ENCODE results near the gene TCF12.

GRCh38 chr15:57253500-57253899 lies 335.1 kb downstream of the TCF12 start:
- TF ChIP-seq POLR2A (IDR thresholded peaks at IDR 0.05; ENCODE audit: low read depth) (no peak), CTCF (IDR thresholded peaks at IDR 0.05) (no peak), POLR2AphosphoS5 (IDR thresholded peaks at IDR 0.05) (no peak)

Data from esophagus muscularis mucosa (tissue), 3 donors.